HG03460 (cell line): ENCODE results near the gene ANO10.

Experiments
- ATAC-seq: cut with Tn5 transposase; IDR thresholded peaks from one replicate; pipeline ENCODE4 v1.9.1; 2021; ENCODE audit not compliant: unreplicated experiment

ANO10 gene

GRCh38 chr3:43425829-43426228, 196.0 kb downstream of the ANO10 start:
- ATAC-seq: no peak

GRCh38 chr3:43423639-43424038, 198.2 kb downstream of the ANO10 start:
- ATAC-seq: no peak

GRCh38 chr3:43423142-43423541, 198.7 kb downstream of the ANO10 start:
- no peak for ATAC-seq

DNA sequence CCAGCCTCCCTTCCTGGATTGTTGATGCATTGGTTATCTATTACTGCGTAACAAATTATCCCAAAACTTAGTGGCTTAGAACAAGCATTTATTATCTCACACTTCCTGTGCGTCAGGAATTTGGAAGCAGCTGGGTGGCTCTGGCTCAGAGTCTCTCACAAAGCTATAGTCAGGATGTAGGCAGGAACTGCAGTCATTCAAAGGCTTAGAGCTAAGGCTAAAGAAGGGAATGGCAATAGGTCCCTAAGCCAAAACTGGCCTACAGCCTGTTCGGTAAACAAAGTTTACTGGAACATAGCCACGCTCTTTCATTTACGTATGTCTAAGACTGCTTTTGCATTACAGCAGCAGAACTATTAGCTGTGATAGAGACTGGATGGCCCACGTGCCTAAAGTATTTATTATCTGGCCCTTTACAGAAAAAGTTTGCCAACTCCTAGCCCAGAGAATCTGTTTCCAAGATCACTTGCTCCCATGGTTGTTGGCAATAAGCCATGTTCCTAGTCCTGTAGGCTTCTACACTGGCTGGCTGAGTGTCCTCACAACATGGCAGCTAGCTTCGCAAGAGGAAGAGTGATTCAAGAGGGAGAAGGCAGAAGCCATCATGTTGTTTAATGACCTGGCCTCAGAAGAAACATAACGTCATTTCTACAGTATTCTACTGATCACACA, 203.1 kb downstream of the ANO10 start:
- ATAC-seq: no peak

- no peak for ATAC-seq
Observed at GRCh38 chr3:43417133-43417532, 204.7 kb downstream of the ANO10 start.

DNA sequence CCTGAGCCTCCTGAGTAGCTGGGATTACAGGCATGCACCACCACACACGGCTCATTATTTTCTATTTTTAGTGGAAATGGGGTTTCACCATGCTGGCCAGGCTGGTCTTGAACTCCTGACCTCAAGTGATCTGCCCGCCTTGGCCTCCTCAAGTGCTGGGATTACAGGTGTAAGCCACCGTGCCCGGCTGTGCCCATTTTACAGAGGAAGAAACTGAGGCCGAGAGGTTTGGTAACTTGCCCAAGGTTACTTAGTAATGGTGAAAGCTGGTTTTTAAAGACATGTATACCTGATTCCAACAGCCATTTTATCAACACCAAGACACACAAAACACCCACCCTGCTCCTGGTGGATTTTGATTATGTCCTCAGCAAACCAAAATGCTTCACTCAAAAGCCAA, 206.7 kb downstream of the ANO10 start:
- no peak for ATAC-seq

DNA sequence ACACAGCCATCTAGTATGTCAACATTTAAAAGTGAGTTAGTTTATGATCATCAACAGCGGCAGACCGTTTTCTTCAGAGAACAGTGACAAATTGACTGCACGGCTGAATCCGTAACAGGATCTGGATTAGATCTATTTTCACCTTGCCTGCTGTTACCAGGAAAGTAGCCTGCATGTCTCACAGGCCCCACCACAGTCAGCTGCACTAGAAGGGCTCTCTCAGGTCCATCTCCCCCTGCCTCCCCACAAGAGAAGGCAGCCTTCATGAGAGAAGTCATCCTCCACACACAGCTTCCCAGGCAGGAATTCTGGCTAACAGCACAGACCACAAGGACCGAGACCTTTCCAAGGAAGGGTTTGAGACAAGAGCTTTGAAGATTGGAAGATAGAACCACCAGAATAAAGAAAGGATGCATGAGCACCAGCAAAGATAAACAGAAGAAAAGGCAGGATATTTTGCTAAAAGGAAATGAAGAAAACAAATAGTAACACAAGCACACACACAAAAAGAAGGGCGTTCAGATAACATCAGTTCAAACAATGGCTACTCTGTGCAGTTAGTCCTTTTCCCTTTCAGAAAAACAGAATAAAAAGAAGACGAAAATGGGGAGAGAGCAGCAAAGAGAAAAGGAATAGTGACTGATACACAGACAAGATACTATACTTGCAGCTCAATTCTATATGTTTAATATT, 208.0 kb downstream of the ANO10 start:
- no peak for ATAC-seq

DNA sequence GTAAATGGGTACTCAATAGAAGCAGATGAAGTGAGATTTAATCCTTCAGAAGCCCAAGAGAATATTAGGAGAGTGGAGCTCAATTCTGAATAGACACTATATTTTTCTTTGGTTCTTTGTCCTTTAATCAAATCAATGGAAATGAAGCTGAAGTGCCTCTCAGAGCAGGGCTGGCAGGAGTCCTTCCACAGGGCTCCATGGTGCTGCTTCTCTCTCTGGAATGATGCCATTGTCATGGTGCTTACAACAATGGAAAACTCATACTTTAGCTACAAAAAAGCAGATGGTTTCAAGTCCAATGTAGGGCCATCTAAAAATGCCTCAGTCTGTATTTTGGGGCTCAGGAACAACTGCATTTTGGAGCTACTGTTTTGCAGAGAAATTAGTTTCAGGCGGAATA, 210.4 kb downstream of the ANO10 start:
- ATAC-seq: no peak

- ATAC-seq: no peak
Observed at GRCh38 chr3:43410592-43410991, 211.2 kb downstream of the ANO10 start.

DNA sequence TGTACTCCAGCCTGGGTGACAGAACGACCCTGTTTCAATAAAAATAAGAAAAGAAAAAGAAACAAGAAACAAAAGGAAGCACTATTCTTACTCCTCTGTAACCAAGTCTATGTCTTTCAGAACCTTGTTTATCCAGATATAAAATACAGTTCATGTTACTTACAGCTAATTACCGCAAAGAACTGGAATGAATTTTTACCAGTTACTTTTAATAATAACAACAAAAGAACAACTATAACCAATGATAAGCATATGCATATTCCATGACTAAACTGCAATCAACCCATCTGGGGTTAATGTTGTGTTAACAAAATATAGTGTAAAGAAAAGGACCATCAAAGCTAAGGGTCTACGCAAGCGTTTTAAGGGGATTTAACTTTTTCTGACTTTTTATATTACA, 212.3 kb downstream of the ANO10 start:
- no peak for ATAC-seq

GRCh38 chr3:43406643-43407023, 215.2 kb downstream of the ANO10 start:
- no peak for ATAC-seq

GRCh38 chr3:43405888-43406642, 215.7 kb downstream of the ANO10 start:
- ATAC-seq: no peak

- ATAC-seq: no peak
Observed at GRCh38 chr3:43400781-43401730, 220.8 kb downstream of the ANO10 start.

DNA sequence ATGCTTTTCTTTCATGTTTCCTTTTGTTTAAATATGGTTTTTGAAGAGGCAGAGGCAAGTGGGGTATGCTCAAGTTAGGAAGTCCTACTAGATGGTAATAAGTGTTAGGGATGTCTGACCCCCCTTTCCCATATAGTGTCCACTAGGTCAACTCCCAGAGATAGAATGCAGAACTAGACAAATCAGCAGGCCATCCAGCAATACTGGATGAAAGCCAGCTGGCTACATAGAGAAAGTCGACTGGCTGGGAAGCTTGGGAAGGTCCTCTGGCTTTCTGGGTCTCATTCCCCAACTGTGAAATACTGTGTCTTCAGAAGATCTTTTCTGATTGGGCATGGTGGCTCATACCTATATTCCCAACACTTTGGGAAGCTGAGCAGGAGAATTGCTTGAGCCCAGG, 221.6 kb downstream of the ANO10 start:
- ATAC-seq: no peak

GRCh38 chr3:43399034-43399433, 222.8 kb downstream of the ANO10 start:
- no peak for ATAC-seq

- no peak for ATAC-seq
Observed at GRCh38 chr3:43394041-43394554, 227.7 kb downstream of the ANO10 start.

DNA sequence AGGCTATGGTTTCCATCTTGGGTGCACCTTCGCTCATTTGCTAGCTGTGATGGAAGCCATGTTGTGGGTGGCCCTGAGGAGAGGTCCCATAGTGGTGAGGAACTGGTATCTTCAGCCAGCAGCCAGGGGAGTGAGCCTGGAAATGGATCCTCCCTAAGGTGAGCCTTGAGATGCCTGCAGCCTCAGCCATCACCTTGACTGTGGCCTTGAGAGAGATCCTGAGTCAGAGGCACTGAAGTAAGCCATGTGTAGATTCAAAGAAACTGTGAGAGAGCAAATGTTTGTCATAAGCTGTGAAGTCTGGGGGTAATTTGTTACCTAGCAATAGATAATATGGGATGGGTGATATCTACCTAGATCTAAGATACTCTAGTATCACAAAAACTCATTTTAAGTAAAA, 230.2 kb downstream of the ANO10 start:
- no peak for ATAC-seq

GRCh38 chr3:43390255-43390588, 231.6 kb downstream of the ANO10 start:
- ATAC-seq: no peak

DNA sequence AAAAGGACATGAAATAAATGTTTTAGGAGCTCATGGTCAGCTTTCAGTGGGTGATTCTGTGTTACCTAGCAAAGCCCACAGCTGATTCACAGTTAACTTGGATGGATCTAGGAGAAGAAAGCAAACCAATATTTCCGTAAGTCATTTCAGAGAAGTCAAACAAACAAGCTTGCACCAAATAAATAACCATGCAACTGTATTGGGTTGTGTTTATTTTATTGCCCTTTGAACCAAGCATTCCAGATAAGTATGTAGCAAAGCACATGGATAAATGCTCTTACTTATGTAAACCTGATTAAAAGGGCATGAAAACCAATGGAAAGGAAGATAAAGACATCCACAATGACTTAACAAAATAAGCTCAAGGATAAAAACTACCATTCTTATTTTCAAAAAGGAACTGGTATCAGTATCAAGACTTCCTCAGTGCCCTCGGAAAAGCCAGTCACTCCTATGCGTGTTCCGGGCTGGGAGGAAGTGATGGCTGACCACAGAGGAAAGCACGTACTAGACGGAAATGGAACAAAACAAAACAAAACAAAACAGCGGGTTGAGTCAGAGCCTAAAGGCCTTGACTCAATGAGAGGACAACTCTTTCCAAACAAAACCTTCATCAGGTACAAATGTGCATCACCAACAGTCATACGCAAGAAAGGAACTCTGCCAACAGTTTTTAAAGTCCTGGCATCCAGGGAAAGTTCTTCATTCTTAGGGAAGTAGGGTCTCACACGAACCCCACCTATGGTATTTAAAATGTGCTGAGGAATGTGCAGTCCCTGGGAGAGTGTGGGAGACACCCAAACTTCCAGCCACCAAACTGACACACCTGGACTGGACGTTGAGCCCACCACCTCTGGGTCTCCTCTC, 232.2 kb downstream of the ANO10 start:
- no peak for ATAC-seq

DNA sequence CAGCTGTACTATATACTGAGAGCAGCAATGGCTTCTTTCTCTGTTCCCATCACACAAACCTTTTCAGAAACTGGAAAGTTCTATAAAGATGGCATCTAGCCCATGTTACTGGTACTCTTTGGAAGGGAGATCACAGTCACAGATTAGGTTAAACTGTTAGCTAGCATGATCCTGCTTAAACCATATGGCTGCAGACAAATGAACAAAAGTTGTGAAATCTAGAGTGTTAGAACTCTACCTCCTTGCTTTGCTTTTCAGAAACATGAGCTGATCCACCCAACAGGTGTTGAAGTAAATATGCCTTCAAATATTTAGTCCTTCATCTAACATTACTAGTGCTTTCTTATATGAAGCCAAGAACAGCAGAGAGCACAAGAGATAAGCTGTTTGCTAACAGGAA, 232.9 kb downstream of the ANO10 start:
- ATAC-seq: no peak
